K562 (cell line): ENCODE results near the gene EME1. TPM values are rescaled to one million over a fixed set of nuclear protein-coding genes. Genes with fewer than 3 reads are reported as not detected.

Source experiments
- CSDE1 ChIP-seq, 2 experiments: fragments of 450-650 bp; IDR thresholded peaks; 2 replicates each; pipeline ENCODE4 v1.6.1; 2016; ENCODE audit warnings: mild to moderate bottlenecking in 1 of 2
- DACH1 ChIP-seq: fragments of 450-650 bp; IDR thresholded peaks from 2 replicates; pipeline ENCODE4 v1.6.1; 2018; ENCODE audit not compliant: partially characterized antibody
- GTF3C2 ChIP-seq: IDR thresholded peaks from 3 replicates; pipeline ENCODE4 v1.6.1; 2011; ENCODE audit warnings: borderline replicate concordance, mild to moderate bottlenecking, moderate library complexity; ENCODE audit not compliant: insufficient read length; ENCODE audit errors: extremely low read depth
- HNRNPK ChIP-seq: fragments of 200-400 bp; formaldehyde crosslinking; IDR thresholded peaks from one replicate; pipeline ENCODE4 v1.6.1; 2018; ENCODE audit warnings: mild to moderate bottlenecking, low read depth, low read length; ENCODE audit not compliant: poor library complexity, severe bottlenecking
- KLF13 ChIP-seq: fragments of 450-650 bp; IDR thresholded peaks from 2 replicates; pipeline ENCODE4 v1.6.1; 2016; ENCODE audit warnings: missing genetic modification characterization, low read depth, mild to moderate bottlenecking, missing compliant biosample characterization, moderate library complexity, borderline replicate concordance
- LARP7 ChIP-seq: fragments of 450-650 bp; IDR thresholded peaks from 2 replicates; pipeline ENCODE4 v1.6.1; 2016
- PRDM10 ChIP-seq: fragments of 450-650 bp; IDR thresholded peaks from 2 replicates; pipeline ENCODE4 v1.6.1; 2018; ENCODE audit not compliant: partially characterized antibody
- RAD21 ChIP-seq, 2 experiments: fragments of 250-450 bp in 1 of 2; fragments of 450-650 bp in 1 of 2; sonication (Bioruptor Pico) in 1 of 2; formaldehyde crosslinking in 1 of 2; IDR thresholded peaks in 1 of 2; conservative IDR thresholded peaks in 1 of 2; 2 replicates each; pipeline versions ENCODE4 v1.4.0 to v1.8.0; 2020 to 2022; ENCODE audit warnings: mild to moderate bottlenecking in 2 of 2, moderate library complexity in 1 of 2
- RAD51 ChIP-seq: fragments of 450-650 bp; IDR thresholded peaks from 2 replicates; pipeline ENCODE4 v1.7.1; 2016; ENCODE audit warnings: low read depth, mild to moderate bottlenecking, borderline replicate concordance
- TCFL5 ChIP-seq: fragments of 250-450 bp; sonication (Bioruptor Pico); conservative IDR thresholded peaks from 2 replicates; pipeline ENCODE4 v1.6.1; 2021; ENCODE audit warnings: mild to moderate bottlenecking, moderate library complexity, matching md5 sums
- ZNF239 ChIP-seq: fragments of 250-450 bp; sonication (Bioruptor Pico); IDR thresholded peaks from 2 replicates; pipeline ENCODE4 v1.4.0; 2020; ENCODE audit warnings: mild to moderate bottlenecking
- ZNF592 ChIP-seq: fragments of 450-650 bp; IDR thresholded peaks from 2 replicates; pipeline ENCODE4 v1.6.1; 2017; ENCODE audit warnings: antibody characterized with exemption, mild to moderate bottlenecking
- ZNF655 ChIP-seq: fragments of 250-450 bp; sonication (Bioruptor Pico); IDR thresholded peaks from 2 replicates; pipeline ENCODE4 v1.5.0; 2021
- polyA plus RNA-seq, 8 experiments: library from polyadenylated mRNA; depleted of rRNA in 4 of 8; stranded (reverse) in 5 of 8; unstranded in 3 of 8; fragments of >200 nt; fragmentation: Nextera tagmentation in 2 of 8; fragmentation: Illumina TruSeq in 1 of 8; extraction: Ambion mirVana in 2 of 8; extraction: Trizol in 1 of 8; gene quantifications; 2 replicates each; pipeline versions ENCODE4 v1.2.1 to v1.2.3, GENCODE V29; 2011 to 2014; ENCODE audit warnings: inconsistent platforms in 1 of 8, missing spikeins in 1 of 8
- total RNA-seq, 7 experiments: library from RNA; depleted of rRNA in 6 of 7; stranded (reverse); fragments of >200 nt in 6 of 7; fragmentation: Illumina TruSeq in 2 of 7; extraction: Trizol in 2 of 7; gene quantifications; 2 replicates each; pipeline versions ENCODE4 v1.2.1 to v1.2.3, GENCODE V29; 2011 to 2021; ENCODE audit warnings: low replicate concordance in 1 of 7

Gene EME1
- total and polyA plus RNA-seq, 9 of the 15 experiments (the other 6 are each of a cell fraction or from before 2014, with no cell fraction given): 14.6 to 44.1 (median 24.0) TPM

- peak; percentile 40; the same call in 1 of the 2 replicates for TF ChIP-seq RAD51
- TF ChIP-seq GTF3C2: no peak
- no peak for TF ChIP-seq HNRNPK
- TF ChIP-seq ZNF239 (CRISPR knock-in tag): no peak
- TF ChIP-seq DACH1: peak; percentile 7
- no peak for TF ChIP-seq TCFL5 (CRISPR knock-in tag)
- TF ChIP-seq LARP7: no peak
- peak; percentile 56 for TF ChIP-seq PRDM10
- peak; percentile 70 to 72 for TF ChIP-seq RAD21 (CRISPR knock-in tag; conservative IDR thresholded peaks at IDR 0.05 in 1 of 2, IDR thresholded peaks at IDR 0.05 in 1 of 2)
- TF ChIP-seq ZNF655: no peak
- no peak for TF ChIP-seq CSDE1 (IDR thresholded peaks at IDR 0.05)
- no peak for TF ChIP-seq KLF13 (tag)
- no peak for TF ChIP-seq ZNF592
These were observed 11.2 kb upstream of the EME1 start (continued) for GRCh38 chr17:50361561-50362480.
